Activated gamma-delta T cell treated with Interleukin-2 at 50 U/mL for 16 hours (primary cell): ENCODE measurements around the gene NHP2.
"Not testable (repeated sequence)": the region's sequence is repeated elsewhere in the genome, so short reads cannot be mapped to it uniquely, and the experiment has no call there.

Experiments
- DNase-seq: peaks from one replicate; pipeline ENCODE4 v3.0.0-alpha.2; 2020

Gene NHP2

DNA sequence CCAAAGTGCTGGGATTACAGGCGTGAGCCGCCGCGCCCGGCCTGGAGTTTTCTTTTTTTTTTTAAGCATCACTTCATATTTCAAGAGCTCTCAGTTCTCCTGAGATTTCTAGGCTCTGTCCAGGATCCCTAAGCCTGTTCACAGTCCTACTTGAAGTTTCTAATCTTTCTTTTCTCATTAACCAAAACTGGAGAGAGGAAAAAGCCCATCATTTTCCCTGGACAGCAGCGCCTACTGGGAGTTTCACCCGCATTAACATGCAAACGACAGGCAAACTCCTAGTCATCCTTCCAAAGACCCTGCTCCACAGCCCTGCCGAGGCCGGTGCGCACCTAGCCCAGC is 23.5 kb downstream of the NHP2 start:
- not testable (repeated sequence) for DNase-seq

DNA sequence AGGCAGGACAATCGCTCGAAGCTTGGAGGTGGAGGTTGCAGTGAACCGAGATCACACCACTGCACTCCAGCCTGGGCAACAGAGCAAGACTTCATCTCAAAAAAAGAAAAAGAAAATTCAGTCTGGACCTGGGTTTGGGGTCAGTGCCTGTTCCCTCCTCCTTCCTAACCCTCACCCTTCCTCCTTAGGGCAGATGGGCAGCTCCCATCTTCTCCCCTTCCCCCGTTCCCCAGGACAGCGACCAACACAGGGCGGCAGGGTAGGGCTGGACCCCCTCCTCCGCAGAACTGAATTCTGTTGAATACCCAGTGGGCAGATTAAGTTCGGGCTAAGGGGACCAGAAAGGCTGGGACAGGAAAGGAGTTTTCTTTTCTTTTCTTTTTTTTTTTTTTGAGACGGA is 24.4 kb downstream of the NHP2 start:
- no peak for DNase-seq

DNA sequence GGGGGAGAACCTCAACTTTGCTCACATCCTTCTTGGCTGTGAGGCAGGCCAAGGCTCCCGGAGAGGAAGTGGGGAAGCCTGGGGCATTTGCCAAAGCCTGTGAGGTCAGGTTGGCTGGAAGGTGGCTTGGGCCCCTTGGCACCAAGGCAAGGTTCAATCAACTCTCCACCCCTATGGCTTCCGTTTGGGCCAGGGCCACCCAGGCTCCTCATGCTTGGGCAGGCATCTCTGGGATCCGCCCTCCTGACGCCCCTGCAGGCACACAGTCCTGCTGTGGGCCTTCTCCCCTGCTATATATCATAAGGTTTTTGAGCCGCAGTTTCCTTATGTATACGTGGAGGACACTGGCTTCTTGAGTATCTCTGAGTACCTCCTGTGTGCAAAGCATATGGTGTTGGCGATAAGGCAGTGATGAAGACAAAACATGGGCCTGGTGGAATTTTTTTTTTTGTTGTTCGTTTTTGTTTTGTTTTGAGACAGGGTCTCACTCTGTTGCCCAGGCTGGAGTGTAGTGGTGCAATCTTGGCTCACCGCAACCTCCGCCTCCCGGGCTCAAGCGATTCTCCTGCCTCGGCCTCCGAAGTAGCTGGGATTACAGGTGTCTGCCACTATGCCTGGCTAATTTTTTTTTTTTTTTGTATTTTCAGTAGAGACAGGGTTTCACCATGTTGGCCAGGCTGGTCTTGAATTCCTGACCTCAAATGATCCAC is 26.2 kb downstream of the NHP2 start:
- not testable (repeated sequence) for DNase-seq

DNA sequence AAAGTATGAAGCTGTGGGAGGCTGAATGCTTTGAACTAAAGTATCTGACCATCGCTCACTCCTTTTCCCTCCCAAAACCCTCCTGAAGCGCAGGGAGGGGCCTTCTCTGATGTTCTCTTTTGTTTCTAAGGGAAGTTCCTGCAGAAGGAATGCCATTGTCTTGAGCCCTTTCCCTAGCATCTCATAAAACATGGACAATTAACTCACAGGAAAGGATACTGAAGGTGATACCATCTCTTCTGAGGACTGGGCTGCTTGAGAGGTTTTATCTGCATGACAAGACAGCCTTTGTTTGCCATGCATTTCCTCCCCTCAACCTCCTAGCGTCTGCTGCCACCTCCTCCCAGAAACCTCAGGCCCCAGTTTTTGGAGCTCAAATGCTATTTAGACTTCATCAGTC is 27.1 kb downstream of the NHP2 start:
- no peak for DNase-seq

DNA sequence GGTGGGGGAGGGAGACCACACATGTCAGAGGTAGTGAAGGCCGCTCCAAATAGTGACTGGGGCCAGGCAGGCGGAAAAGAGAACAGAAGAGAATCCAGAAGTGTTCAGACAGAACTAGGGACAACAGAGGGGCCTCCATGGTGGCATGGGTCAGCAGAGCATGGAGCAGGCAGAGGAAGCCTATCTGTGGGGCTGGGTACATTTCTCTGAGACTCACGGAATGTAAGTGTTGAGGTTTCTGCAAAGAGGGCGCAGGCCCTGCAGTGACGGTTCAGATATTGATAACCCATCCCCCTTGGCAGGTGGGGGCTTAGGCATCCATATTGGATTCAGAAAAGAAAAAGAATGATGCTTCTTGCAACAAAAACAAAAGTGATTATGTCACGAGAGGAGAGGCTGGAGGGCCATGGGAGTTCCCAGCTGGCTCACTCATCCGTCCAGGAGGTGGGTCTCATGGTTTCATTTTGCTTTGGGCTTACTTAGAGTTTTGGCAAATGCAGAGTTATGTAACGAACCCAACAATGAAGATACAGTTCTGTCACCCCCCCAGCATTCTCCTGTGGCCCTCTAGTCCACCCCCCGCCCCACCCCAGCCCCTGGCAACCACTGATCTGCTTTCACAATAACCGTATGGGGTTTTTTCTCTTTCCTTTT is 28.3 kb downstream of the NHP2 start:
- no peak for DNase-seq

DNA sequence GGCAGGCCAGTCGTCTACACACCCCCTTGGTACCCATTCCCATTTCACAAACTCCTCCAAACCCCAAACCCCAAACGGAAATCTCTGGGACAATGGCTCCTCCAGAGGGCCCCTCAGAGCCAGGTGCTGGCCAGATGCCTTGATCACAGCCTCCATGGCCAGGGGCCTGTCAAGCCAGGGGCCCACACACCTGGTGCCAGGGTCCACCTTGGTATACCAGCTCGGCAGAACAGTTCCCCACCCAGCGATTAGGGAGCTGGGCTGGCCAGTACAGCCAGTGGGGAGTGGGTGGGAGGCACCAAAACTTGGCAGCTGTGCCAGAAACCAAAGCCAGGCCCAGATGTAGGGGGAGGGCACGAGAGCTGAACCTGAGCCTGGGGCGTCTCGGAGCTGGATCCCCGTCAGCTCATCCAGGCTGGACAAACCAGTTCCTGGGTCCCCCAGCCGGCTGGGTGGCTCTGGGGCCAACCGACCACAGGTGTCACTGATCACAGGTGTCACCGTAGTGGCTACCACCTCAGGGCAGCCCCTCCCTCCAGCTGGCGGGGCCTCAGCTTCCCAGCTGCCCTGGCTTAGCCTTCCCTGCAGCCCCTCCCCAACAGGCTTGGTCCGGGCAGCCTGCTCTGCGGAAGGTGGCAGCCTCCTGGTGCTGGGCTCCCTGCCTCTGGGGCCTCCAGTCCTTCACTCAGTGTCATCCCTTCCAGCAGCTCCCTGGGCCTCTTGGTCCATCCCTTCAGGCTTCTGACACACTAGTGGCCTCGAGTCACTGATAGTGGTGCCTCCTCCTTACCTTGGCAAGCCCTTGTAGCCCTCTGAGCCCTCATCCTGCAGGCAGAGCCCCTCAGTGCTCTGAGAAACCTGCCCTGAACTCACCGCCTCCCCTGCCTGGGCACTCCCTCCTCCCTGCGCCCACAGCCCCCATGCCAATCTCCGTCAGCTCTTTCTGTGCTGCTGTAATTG is 29.4 kb downstream of the NHP2 start:
- DNase-seq = no peak

DNA sequence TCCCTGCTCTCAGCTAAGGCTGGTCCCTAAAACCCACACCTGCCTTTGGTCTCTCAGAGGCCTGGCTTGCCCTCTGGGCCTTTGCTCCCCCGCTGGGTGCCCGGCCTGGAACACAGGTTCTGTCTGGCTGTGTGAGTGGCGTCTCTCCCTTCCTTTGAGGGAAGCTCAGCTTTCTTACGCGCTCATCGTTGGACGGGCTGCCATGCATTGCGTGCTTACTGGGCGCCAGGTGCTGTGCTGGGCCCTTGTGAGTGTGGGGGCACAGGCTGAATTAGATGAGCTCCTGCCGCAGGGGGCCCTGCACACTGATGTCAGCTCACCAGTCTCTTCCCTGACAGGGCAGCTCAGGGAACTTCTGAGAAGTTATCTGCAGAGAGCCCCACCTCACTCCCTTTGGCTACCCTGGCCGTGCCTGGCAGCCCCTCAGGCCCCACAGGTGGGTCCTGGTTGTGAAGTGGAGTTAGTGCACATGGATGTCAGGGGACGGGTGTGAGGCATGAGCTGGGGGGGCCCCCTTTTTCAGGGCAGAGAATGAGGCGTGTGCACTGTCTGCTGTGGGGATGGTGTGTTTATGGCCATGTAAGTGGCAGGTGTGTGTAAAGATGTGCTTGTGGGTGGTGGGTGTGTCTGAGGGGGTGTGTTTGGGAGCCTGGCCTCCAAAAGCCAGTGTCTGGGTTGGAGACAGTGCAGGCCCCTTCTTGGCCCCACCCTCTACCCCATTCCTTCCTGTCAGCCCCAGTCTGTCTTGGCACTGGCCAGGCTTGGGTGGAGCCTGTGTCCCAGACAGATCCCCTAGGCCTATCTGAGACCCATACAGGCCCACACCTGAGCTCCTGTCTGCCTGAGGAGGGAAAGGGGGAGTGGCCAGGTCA is 30.4 kb downstream of the NHP2 start:
- DNase-seq = no peak

DNA sequence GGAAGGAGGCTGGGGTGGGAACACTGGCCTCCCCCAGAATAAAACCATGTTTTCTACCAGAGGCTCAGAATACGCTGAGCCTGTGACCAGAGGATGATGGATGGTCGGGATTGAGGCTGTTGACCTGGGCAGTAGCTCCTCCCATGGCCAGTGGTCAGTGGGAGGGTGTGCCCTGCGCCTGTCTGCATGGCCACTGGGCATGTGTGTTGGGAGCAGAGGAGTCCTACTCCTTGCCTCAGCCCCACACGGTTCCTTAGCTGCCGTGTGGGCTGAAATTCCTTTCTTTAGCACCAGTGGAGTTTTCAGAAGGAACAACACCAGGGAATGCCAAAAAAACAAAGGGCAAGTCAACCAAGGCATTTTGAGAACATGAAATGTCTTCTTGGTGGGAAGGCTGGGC is 31.3 kb downstream of the NHP2 start:
- no peak for DNase-seq

DNA sequence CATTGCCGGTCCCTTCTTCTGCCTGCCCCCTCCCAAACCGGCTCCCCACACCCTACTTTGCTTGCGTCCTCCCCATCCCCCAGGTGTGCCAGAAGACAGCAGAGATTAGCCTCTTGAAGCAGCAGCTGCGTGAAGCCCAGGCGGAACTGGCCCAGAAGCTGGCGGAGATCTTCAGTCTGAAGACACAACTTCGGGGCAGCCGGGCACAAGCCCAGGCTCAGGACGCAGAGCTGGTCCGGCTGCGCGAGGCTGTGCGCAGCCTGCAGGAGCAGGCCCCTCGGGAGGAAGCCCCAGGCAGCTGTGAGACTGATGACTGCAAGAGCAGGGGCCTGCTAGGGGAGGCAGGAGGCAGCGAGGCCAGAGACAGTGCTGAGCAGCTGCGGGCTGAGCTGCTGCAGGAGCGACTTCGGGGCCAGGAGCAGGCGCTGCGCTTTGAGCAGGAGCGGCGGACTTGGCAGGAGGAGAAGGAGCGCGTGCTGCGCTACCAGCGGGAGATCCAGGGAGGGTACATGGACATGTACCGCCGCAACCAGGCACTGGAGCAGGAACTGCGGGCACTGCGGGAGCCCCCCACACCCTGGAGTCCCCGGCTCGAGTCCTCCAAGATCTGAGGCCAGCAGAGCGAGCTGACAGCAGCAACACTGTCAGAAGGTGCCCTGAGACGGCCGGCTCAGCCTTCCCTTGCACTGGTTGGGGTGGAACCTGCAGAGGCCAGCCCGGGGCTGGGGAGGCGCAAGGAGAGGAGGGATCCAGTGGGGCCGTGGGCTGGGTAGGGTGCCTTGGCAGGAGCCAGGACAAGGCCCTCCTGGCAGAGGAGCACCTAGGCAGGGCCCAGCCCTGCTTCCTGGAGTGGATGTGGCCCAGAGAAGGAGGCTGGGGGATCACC is 32.1 kb downstream of the NHP2 start:
- no peak for DNase-seq

DNA sequence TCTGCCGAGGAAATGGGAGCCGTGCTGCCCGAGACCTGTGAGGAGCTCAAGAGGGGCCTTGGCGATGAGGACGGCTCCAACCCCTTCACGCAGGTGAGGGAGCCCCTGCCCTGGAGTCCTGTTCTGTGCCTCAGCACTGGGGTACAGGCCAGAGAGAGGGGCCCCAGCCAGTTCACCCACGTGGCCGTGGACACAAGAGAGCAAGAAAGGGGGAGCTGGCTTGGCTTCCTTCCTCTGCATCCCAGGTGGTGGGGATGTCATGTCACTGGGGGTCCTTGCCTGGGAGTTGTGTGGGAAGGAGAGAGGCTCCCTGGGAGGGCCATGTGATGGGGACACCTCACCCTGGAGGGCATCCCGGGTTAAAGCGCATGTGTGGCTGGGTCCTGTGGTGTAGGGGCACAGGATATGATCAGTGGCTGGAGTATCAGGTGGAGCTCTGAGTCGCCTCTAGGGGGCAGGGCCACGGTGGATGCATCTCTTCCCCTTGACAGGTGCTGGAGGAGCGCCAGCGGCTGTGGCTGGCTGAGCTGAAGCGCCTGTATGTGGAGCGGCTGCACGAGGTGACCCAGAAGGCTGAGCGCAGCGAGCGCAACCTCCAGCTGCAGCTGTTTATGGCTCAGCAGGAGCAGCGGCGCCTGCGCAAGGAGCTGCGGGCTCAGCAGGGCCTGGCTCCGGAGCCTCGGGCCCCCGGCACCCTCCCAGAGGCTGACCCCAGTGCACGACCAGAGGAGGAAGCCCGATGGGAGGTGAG is 32.9 kb downstream of the NHP2 start:
- DNase-seq = peak; percentile 85

DNA sequence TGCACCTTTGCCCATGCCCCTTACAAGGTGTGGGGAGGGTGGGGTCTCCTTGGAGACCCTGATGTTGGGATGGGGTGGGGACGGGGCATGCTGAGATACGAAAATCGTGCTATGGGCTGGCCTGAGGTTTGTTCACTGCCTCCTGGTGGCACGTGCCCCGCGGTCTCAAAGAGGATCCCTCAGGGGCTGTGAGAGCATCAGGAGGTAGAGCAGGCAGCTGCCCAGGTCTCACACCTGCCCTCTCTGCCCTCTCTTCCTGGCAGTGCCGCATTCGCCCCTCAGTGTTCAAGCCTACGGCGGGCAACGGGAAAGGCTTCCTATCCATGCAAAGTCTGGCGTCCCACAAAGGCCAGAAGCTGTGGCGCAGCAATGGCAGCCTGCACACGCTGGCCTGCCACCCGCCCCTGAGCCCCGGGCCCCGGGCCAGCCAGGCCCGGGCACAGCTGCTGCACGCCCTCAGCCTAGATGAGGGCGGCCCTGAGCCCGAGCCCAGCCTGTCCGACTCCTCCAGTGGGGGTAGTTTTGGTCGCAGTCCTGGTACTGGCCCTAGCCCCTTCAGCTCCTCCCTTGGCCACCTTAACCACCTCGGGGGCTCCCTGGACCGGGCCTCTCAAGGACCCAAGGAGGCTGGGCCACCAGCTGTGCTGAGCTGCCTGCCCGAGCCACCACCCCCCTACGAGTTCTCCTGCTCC is 33.6 kb downstream of the NHP2 start:
- no peak for DNase-seq

DNA sequence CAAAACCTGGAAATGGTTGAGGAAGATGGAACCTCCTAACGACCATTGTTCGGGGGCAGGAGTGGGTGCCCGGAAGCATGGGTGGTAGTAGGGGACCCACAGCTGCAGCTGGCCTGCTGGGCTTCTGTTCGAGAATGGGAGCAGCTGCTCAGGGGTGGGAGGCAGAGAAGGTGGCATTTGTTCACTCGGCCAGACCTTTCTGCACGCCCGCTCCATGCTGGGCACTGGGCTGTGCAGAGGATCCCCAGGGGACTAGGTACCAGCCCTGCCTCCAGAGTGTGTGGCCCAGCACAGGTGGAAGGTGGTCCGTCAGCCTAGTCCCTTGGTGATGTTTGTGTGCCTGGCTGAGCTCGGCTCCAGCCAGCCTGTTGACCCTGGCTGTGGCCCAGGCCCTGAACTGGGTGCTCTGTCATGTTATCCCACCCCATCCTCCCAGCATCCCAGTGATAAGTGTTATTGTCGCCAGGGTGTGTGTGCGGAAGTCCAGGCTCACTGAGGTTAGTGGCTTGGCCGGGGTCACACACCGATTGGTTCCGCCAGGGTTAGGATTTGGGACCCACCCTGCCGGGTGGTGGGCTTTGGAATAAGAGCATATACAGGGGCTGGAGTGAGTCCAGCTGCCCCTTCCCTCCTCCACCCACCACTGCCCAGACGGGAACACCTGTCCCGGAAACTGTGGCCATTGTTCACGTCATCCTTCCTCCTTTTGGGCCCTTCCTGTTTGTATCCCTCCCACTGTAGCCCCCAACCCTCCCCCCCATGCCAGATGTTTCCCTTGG is 35.6 kb downstream of the NHP2 start:
- no peak for DNase-seq

DNA sequence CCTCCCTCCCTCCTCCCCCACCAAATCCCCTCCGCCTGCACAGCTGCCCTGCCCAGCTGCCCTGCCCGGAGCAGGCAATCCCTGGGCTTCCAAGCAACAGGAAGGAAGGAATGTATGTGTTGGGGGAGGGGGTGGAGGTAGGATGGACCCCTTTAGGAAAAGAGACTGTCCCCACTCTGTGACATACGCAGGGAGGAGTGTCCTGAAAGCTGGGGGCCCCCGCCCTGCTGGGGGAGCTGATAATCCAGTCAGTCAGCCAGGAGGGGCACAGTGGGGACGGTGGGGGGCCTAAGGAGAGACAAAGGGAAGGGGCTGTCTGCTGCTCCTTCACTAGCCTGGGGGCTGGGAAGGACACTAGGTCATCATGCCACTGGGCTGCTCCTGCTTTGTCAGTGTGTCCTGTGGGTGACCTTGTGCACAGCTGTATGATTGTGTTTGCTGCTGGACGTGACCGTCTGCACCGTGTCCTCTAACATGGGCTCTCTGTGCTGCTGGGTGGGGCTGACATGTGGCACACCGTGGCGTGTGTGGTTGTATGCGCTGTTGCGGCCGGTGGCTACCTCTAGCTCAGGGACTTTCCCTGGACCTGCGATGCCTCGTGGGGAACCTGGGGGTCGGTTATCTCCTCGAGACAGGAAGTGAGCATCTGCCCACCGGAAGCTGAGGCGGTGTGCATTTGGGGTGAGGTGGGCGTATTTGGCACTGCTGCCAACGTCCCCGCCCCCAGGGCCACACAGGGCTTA is 37.4 kb downstream of the NHP2 start:
- DNase-seq = peak; percentile 86

DNA sequence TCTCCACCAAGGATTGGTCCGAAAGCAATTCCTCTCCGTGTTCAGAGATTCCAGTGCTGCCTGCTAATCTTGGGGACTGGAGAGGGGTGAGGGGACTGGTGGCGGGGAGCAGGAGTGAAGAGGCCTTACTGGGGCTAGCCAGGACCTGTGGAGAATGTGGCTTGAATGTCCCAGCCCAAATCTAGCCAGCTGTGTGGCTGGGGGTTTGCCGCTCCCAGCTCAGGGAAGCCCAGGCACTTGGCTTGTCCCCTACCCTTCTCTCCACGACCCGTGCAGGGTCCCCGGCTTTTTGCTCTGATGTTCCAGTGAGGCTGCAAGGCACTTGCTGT is 37.9 kb downstream of the NHP2 start:
- DNase-seq = no peak

DNA sequence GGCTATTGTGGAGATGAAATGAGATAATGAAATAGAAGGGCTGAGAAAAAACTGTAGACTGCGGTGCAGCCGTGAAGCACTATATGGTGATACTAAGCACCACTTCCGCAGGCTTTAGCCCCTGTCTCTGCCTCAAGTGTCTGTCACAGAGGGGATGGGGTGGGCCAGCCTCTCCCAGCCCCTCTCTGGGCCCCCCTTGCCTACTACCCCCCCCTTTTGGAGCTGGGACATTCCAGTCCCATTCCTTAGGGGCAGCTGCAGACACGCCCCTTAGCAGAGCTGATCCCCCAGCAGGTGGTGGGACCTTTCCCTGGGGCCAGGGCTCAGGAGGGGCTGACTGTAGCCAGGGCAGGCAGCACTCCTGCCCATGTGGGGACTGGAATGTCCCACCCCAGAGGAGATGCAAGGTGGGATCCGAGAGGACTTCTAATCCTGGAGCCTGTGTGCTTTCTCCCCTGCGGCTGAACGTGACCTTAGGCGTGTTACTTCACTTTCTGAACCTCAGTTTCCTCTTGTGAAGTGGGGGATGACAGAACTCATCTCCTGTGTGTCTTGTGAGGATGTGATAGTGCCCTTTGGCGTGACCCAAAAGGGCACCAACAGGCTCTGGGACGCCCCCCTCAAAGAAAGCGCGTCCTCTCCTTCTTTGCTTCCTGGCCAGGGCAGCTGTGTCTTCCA is 38.4 kb downstream of the NHP2 start:
- DNase-seq = peak; percentile 38

DNA sequence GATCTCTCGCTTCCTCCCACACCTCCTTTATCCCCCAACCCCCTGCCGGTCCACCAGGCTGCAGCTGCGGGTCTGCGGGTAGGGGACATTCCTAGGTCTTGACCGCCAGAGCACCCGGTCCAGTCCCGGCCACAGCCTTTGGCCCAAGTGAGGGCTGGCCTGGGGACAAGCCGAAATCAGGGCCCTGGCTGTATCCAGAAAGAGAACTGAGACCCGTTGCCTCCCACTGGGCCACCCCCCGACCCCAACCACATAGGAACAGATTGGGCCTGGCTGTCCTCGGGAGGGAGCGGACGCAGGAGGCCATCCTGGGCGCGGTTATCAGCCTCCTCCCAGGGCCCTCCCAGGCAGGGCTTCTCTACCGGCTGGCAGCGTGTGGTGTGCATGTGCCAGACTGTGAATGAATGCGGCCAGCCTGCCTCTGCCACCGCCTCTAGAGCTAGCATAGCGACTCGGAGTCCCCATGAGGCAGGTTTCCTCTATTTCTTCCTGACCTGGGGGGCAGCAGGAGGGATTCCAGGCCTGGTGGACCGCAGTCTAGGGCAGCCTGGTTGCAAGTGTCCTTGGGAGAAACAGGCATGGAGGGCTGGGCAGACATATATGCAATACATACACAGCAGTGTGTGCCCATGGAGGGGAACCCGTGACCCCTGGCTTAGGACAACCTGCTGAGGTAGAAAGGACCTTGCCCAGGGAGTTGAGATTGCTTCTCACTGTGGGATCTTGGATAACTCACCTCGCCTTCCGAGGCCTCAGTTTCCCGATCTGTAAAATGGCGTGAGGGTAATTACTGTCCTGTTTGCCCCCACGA is 39.2 kb downstream of the NHP2 start:
- peak; percentile 66 for DNase-seq

DNA sequence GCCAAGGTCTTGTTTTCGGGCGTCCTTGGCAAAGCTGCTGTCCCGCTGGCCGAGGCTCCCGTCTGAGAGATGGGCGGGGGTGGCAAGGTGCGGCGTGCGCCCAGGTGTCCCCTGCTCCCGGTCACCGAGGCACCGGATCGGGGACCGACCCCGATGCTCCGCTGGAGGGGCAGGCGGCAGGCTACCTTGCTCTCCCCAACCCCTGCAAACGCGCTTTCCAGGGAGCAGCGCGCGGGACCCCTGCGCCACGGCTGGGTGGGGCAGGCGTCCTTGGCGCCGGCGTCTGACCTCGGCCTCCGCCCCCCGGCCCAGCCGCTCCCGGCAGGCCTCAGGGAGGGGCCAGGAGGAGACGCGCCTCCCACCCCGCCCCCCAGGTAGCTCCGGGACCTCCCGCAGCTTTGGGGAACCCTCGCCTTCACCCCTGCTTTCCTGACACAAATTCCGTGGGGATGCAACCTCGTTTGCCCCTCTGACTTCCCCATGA is 39.8 kb downstream of the NHP2 start:
- no peak for DNase-seq
